C4-2B (cell line): Measurements from ENCODE around the gene TEX35.

Experiments
- CTCF ChIP-seq: fragments of 450-650 bp; conservative IDR thresholded peaks from 2 replicates; pipeline ENCODE4 v1.5.1; 2017; ENCODE audit warnings: mild to moderate bottlenecking
- ZFX ChIP-seq: fragments of 450-650 bp; IDR thresholded peaks from 2 replicates; pipeline ENCODE4 v1.6.1; 2017

- TF ChIP-seq CTCF (no peak), ZFX (no peak)
Observed at GRCh38 chr1:178534137-178534868, 21.4 kb downstream of the TEX35 start.
